Small intestine (tissue), 7 donors: ENCODE results near the gene FCRL2. TPM values are rescaled to one million over a fixed set of nuclear protein-coding genes. Genes with fewer than 3 reads are reported as not detected.

Experiments used
- DNase-seq, 2 donors: peaks; one replicate each; pipeline versions ENCODE4 v3.0.0 to v3.0.0-alpha.2; 2013
- FAIRE-seq: peaks from 2 replicates; lab custom pipeline; 2012; peaks lifted over from hg19 to GRCh38; lab: Jason Lieb, UNC
- H3K27ac ChIP-seq, 3 donors: one replicate each; pipeline ENCODE4 v1.5.1; 2013; ENCODE audit warnings: low read length in 2 of 3, mild to moderate bottlenecking in 2 of 3, control low read depth in 1 of 3, inconsistent platforms in 1 of 3, low read depth in 1 of 3, moderate library complexity in 1 of 3
- H3K27me3 ChIP-seq, 3 donors: one replicate each; pipeline ENCODE4 v1.6.1; 2013; ENCODE audit warnings: low read length in 3 of 3, inconsistent platforms in 1 of 3; ENCODE audit not compliant: control insufficient read depth in 3 of 3, insufficient read depth in 3 of 3
- H3K36me3 ChIP-seq, 3 donors: one replicate each; pipeline ENCODE4 v1.6.1; 2013; ENCODE audit warnings: low read length in 3 of 3, inconsistent platforms in 1 of 3, low read depth in 1 of 3, mild to moderate bottlenecking in 1 of 3, moderate library complexity in 1 of 3; ENCODE audit not compliant: control insufficient read depth in 3 of 3, insufficient read depth in 2 of 3
- H3K4me1 ChIP-seq, 3 donors: one replicate each; pipeline ENCODE4 v1.6.1; 2013; ENCODE audit warnings: low read length in 2 of 3, inconsistent platforms in 1 of 3, low read depth in 1 of 3, mild to moderate bottlenecking in 1 of 3, moderate library complexity in 1 of 3; ENCODE audit not compliant: control insufficient read depth in 3 of 3, insufficient read depth in 2 of 3
- H3K4me3 ChIP-seq, 3 donors: one replicate each; pipeline ENCODE4 v1.5.1; 2013; ENCODE audit warnings: low read length in 3 of 3, control low read depth in 1 of 3, inconsistent platforms in 1 of 3, low read depth in 1 of 3, mild to moderate bottlenecking in 1 of 3, moderate library complexity in 1 of 3
- H3K9me3 ChIP-seq, 2 donors: one replicate each; pipeline ENCODE4 v1.6.1; 2013; ENCODE audit warnings: low read depth in 1 of 2, low read length in 1 of 2; ENCODE audit not compliant: control insufficient read depth in 2 of 2, insufficient read depth in 1 of 2
- WGBS, 3 donors: extraction: QIAGEN DNeasy Blood & Tissue Kit; methylation state at CpG; one replicate each; pipeline ENCODE4 v1.1.7; 2013; 5-methylcytosine and 5-hydroxymethylcytosine counted together
- polyA plus RNA-seq, 4 donors: library from polyadenylated mRNA; stranded (reverse) in 3 of 4; unstranded in 1 of 4; fragments of 200-250 nt in 3 of 4; fragments of 120-200 nt in 1 of 4; gene quantifications; one replicate each; pipeline versions ENCODE4 v1.2.1 to v1.2.3, GENCODE V29; 2013
- donor health status: healthy with polysubstance abuse.
- donor health status: control.
- donor health status: control.
- donor health status: Bipolar disorder and iron deficiency.
- donor health status: healthy.

FCRL2 gene
- polyA plus RNA-seq, 4 donors: 0.56 to 1.1 (median 0.88) TPM; not detected in 1

GRCh38 chr1:157704878-157705277, 72.1 kb downstream of the FCRL2 start:
- no peaks in the 10 kb centered on the region for H3K27me3 ChIP-seq
- no peaks in the 10 kb centered on the region for H3K4me1 ChIP-seq
- FAIRE-seq (no peak), DNase-seq (no peak)
- H3K4me3 ChIP-seq: no peak overlapping the region
- no peaks in the 10 kb centered on the region for H3K36me3 ChIP-seq
- no peak overlapping the region for H3K27ac ChIP-seq
- H3K9me3 ChIP-seq: no peaks in the 10 kb centered on the region

GRCh38 chr1:157703981-157704380, 73.0 kb downstream of the FCRL2 start:
- FAIRE-seq (no peak), DNase-seq (no peak)
- WGBS, 3 donors: 80 to 82% (median 81%) methylated on average over 4 of the region's 4 CpGs
- Histone ChIP-seq H3K4me1 (no peaks in the 10 kb centered on the region), H3K4me3 (no peak overlapping the region), H3K27ac (no peak overlapping the region), H3K36me3 (no peaks in the 10 kb centered on the region), H3K9me3 (no peaks in the 10 kb centered on the region), H3K27me3 (no peaks in the 10 kb centered on the region)

GRCh38 chr1:157702308-157702825, 74.6 kb downstream of the FCRL2 start:
- DNase-seq: no peak

GRCh38 chr1:157700732-157701131, 76.2 kb downstream of the FCRL2 start, which contains the start of gene FCRL3:
Gene FCRL3 (minus strand): TSS chr1:157700769. CDS start chr1:157700489, 280 bp downstream.
- no peak for DNase-seq
- no peaks in the 10 kb centered on the region for H3K4me1 ChIP-seq
- no peaks in the 10 kb centered on the region for H3K9me3 ChIP-seq
- peaks cover 0 to 6% (median 0%) of the 10 kb centered on the region in 3 donors for H3K27me3 ChIP-seq
- WGBS, 3 donors: 67 to 76% (median 70%) methylated on average over 4 of the region's 4 CpGs
- no peaks in the 10 kb centered on the region for H3K36me3 ChIP-seq
- no peak for FAIRE-seq
- no peak within 1 kb of the TSS for H3K4me3 ChIP-seq
- no peak within 1 kb of the TSS for H3K27ac ChIP-seq

More at GRCh38 chr1:157702308-157702825, 74.6 kb downstream of the FCRL2 start:
- FAIRE-seq: no peak
- 76 to 82% (median 79%) methylated on average over 5 of the region's 5 CpGs for WGBS, 3 donors
- no peaks in the 10 kb centered on the region for H3K9me3 ChIP-seq
- H3K27me3 ChIP-seq: peaks cover 0 to 6% (median 0%) of the 10 kb centered on the region in 3 donors
- H3K4me3 ChIP-seq: no peak overlapping the region
- no peaks in the 10 kb centered on the region for H3K36me3 ChIP-seq
- H3K4me1 ChIP-seq: no peaks in the 10 kb centered on the region
- H3K27ac ChIP-seq: no peak overlapping the region

- Histone ChIP-seq H3K9me3 (no peaks in the 10 kb centered on the region), H3K4me1 (no peaks in the 10 kb centered on the region), H3K27me3 (peaks cover 0 to 6% (median 0%) of the 10 kb centered on the region in 3 donors), H3K27ac (no peak overlapping the region), H3K4me3 (no peak overlapping the region), H3K36me3 (no peaks in the 10 kb centered on the region)
- DNase-seq: no peak
- WGBS, 3 donors: 57 to 77% (median 74%) methylated on average over 5 of the region's 5 CpGs
- FAIRE-seq: no peak
Measured at GRCh38 chr1:157700305-157700704, 76.6 kb downstream of the FCRL2 start.

- Histone ChIP-seq H3K27ac (no peak overlapping the region), H3K4me1 (no peaks in the 10 kb centered on the region), H3K36me3 (no peaks in the 10 kb centered on the region), H3K9me3 (no peaks in the 10 kb centered on the region), H3K4me3 (no peak overlapping the region), H3K27me3 (peaks cover 0 to 6% (median 0%) of the 10 kb centered on the region in 3 donors)
- WGBS, 3 donors: 58 to 82% (median 70%) methylated on average over 4 of the region's 4 CpGs
- FAIRE-seq (no peak), DNase-seq (no peak)
Measured at GRCh38 chr1:157697781-157698569, 79.0 kb downstream of the FCRL2 start.

GRCh38 chr1:157696966-157697628, 79.8 kb downstream of the FCRL2 start:
- WGBS, 3 donors: 55 to 58% (median 58%) methylated on average over 4 of the region's 4 CpGs
- FAIRE-seq (no peak), DNase-seq (no peak)
- Histone ChIP-seq H3K4me1 (no peaks in the 10 kb centered on the region), H3K27ac (no peak overlapping the region), H3K36me3 (no peaks in the 10 kb centered on the region), H3K9me3 (no peaks in the 10 kb centered on the region), H3K4me3 (no peak overlapping the region), H3K27me3 (peaks cover 0 to 6% (median 0%) of the 10 kb centered on the region in 3 donors)
